Omental fat pad (tissue), 4 donors: ENCODE data around the gene SLC12A9. TPM values are rescaled to one million over a fixed set of nuclear protein-coding genes. Genes with fewer than 3 reads are reported as not detected.

Source experiments
- ATAC-seq: fragments of 150-250 bp; one replicate; pipeline ENCODE4 v1.9.1; 2016; ENCODE audit warnings: mild to moderate bottlenecking, moderate library complexity; ENCODE audit not compliant: low FRiP score
- DNase-seq: peaks from one replicate; pipeline ENCODE4 v3.0.0-alpha.2; 2019; ENCODE audit warnings: low spot score
- CTCF ChIP-seq, 3 donors: fragments of 450-650 bp; IDR thresholded peaks; one replicate each; pipeline ENCODE4 v1.5.1; 2016 to 2017; ENCODE audit warnings: antibody characterized with exemption in 3 of 3, mild to moderate bottlenecking in 3 of 3, moderate library complexity in 2 of 3
- total RNA-seq, 4 donors: library from RNA; depleted of rRNA; stranded (reverse); fragments of >200 nt; gene quantifications; one replicate each; pipeline ENCODE4 v1.1.0, GENCODE V29; 2016

Gene SLC12A9
- total RNA-seq, 4 donors from 2014 or later, result 9.6 to 29.0 (median 13.3) TPM

GRCh38 chr7:100826514-100827329 lies 25.8 kb upstream of the SLC12A9 start:
- peak; percentile 38 for ATAC-seq
- no peak for DNase-seq
- TF ChIP-seq CTCF (IDR thresholded peaks at IDR 0.05), result no peak

GRCh38 chr7:100827330-100828226 lies 24.9 kb upstream of the SLC12A9 start, which contains the start of gene EPHB4:
TSS of gene EPHB4 (minus strand) at chr7:100827523. CDS start at chr7:100827030, 493 bp downstream.
- DNase-seq (peak; percentile 55), ATAC-seq (peak; percentile 84)
- TF ChIP-seq CTCF (IDR thresholded peaks at IDR 0.05), result no peak

- no peak for ATAC-seq
- no peak for DNase-seq
- no peak for TF ChIP-seq CTCF (IDR thresholded peaks at IDR 0.05)
Measured at GRCh38 chr7:100829150-100829716, 23.3 kb upstream of the SLC12A9 start.

- TF ChIP-seq CTCF (IDR thresholded peaks at IDR 0.05), result no peak
- ATAC-seq (no peak), DNase-seq (no peak)
Measured at GRCh38 chr7:100830396-100830795, 22.1 kb upstream of the SLC12A9 start.

- no peak for TF ChIP-seq CTCF (IDR thresholded peaks at IDR 0.05)
- DNase-seq (no peak), ATAC-seq (no peak)
Measured at GRCh38 chr7:100832281-100832633, 20.3 kb upstream of the SLC12A9 start.

GRCh38 chr7:100835903-100836811 lies 16.4 kb upstream of the SLC12A9 start:
- peak; percentile 48 for ATAC-seq
- TF ChIP-seq CTCF (IDR thresholded peaks at IDR 0.05), result no peak
- DNase-seq, result no peak
